Fibroblast of villous mesenchyme (primary cell): ENCODE results near the gene LIPC. TPM values are rescaled to one million over a fixed set of nuclear protein-coding genes. Genes with fewer than 3 reads are reported as not detected.

Source experiments
- DNase-seq: peaks from one replicate; pipeline ENCODE4 v3.0.0-alpha.2; 2010; ENCODE audit warnings: low read depth
- H3K4me3 ChIP-seq: 2 replicates; pipeline ENCODE4 v1.5.1; 2011; ENCODE audit warnings: low read depth, mild to moderate bottlenecking, low read length
- CTCF ChIP-seq: IDR thresholded peaks from 2 replicates; pipeline ENCODE4 v1.5.1; 2012; ENCODE audit warnings: low read depth, mild to moderate bottlenecking, low read length; ENCODE audit not compliant: insufficient read depth
- total RNA-seq: library from RNA; depleted of rRNA; stranded (reverse); fragments of >200 nt; gene quantifications from 2 replicates; pipeline ENCODE4 v1.2.3, GENCODE V29; 2012

Gene LIPC
- total RNA-seq, 1 donor, result 0.86 TPM

GRCh38 chr15:58467722-58468423 is 36.1 kb downstream of the LIPC start:
- peak; percentile 63 for DNase-seq
- TF ChIP-seq CTCF, result no peak
- H3K4me3 ChIP-seq, result no peak overlapping the region

GRCh38 chr15:58469432-58470353 is 37.9 kb downstream of the LIPC start:
- no peak for TF ChIP-seq CTCF
- DNase-seq, result peak; percentile 98
- no peak overlapping the region for H3K4me3 ChIP-seq

- TF ChIP-seq CTCF, result no peak
- H3K4me3 ChIP-seq, result no peak overlapping the region
- DNase-seq, result no peak
These were observed 39.6 kb downstream of the LIPC start for GRCh38 chr15:58471348-58471747.

GRCh38 chr15:58472221-58472620 is 40.4 kb downstream of the LIPC start:
- no peak for TF ChIP-seq CTCF
- no peak for DNase-seq
- no peak overlapping the region for H3K4me3 ChIP-seq

GRCh38 chr15:58472821-58473581 is 41.2 kb downstream of the LIPC start:
- TF ChIP-seq CTCF, result no peak
- no peak overlapping the region for H3K4me3 ChIP-seq
- DNase-seq, result peak; percentile 44

GRCh38 chr15:58473724-58474123 is 41.9 kb downstream of the LIPC start:
- TF ChIP-seq CTCF, result no peak

More at GRCh38 chr15:58473724-58474123, 41.9 kb downstream of the LIPC start:
- peak; percentile 83 for DNase-seq
- no peak overlapping the region for H3K4me3 ChIP-seq
